Subcutaneous abdominal adipose tissue (tissue), 5 donors: ENCODE data around the gene IMP4.
A peak's percentile ranks its signal among the peaks of the same experiment; 100 is the strongest.

Experiments
- H3K27ac ChIP-seq: one replicate; pipeline ENCODE4 v1.7.0; 2013; ENCODE audit warnings: low read depth, mild to moderate bottlenecking, inconsistent platforms, low read length, moderate library complexity
- H3K27me3 ChIP-seq, 5 donors: one replicate each; pipeline ENCODE4 v1.7.0; 2013; ENCODE audit warnings: low read length in 5 of 5, inconsistent platforms in 1 of 5; ENCODE audit not compliant: control insufficient read depth in 5 of 5, insufficient read depth in 4 of 5
- H3K36me3 ChIP-seq, 5 donors: one replicate each; pipeline ENCODE4 v1.7.0; 2013; ENCODE audit warnings: low read length in 5 of 5; ENCODE audit not compliant: control insufficient read depth in 5 of 5, insufficient read depth in 5 of 5
- H3K4me1 ChIP-seq, 5 donors: one replicate each; pipeline ENCODE4 v1.7.0; 2013; ENCODE audit warnings: low read length in 5 of 5, mild to moderate bottlenecking in 3 of 5, moderate library complexity in 1 of 5; ENCODE audit not compliant: control insufficient read depth in 5 of 5, insufficient read depth in 5 of 5
- H3K4me3 ChIP-seq, 5 donors: one replicate each; pipeline ENCODE4 v1.7.0; 2013; ENCODE audit warnings: low read length in 5 of 5, low read depth in 1 of 5
- H3K9ac ChIP-seq, 5 donors: one replicate each; pipeline ENCODE4 v1.7.0; 2013; ENCODE audit warnings: low read length in 5 of 5, mild to moderate bottlenecking in 4 of 5, moderate library complexity in 3 of 5
- H3K9me3 ChIP-seq, 5 donors: one replicate each; pipeline ENCODE4 v1.7.0; 2013; ENCODE audit warnings: low read length in 5 of 5; ENCODE audit not compliant: control insufficient read depth in 5 of 5
- donor health status: healthy.
- donor health status: healthy.
- donor health status: healthy.
- donor health status: healthy.
- donor health status: healthy.

IMP4 gene

GRCh38 chr2:130342533-130343275 lies at the start of gene IMP4:
Gene IMP4, plus strand, starts transcription at chr2:130342897. Its CDS starts 36 bp downstream, at chr2:130342933.
- peaks cover 13 to 62% (median 51%) of the 10 kb centered on the region in 5 donors for H3K36me3 ChIP-seq
- no peaks in the 10 kb centered on the region for H3K27me3 ChIP-seq
- peak within 1 kb of the TSS; percentile 87 for H3K27ac ChIP-seq
- H3K4me3 ChIP-seq = peak within 1 kb of the TSS; percentile 88 to 97 (median 90)
- no peaks in the 10 kb centered on the region for H3K9me3 ChIP-seq
- H3K9ac ChIP-seq = peak within 1 kb of the TSS in 4 of 5 donors; percentile 76 to 84 (median 78)
- H3K4me1 ChIP-seq = peaks cover 2 to 28% (median 21%) of the 10 kb centered on the region in 5 donors

- H3K4me3 ChIP-seq = no peak overlapping the region
- no peaks in the 10 kb centered on the region for H3K4me1 ChIP-seq
- no peak overlapping the region for H3K9ac ChIP-seq
- H3K27me3 ChIP-seq = peaks cover 0 to 11% (median 3%) of the 10 kb centered on the region in 5 donors
- H3K36me3 ChIP-seq = no peaks in the 10 kb centered on the region
- H3K9me3 ChIP-seq = no peaks in the 10 kb centered on the region
- H3K27ac ChIP-seq = no peak overlapping the region
These were observed 42.3 kb upstream of the IMP4 start for GRCh38 chr2:130300258-130300969.

GRCh38 chr2:130300970-130301348 lies 41.7 kb upstream of the IMP4 start:
- Histone ChIP-seq H3K36me3 (no peaks in the 10 kb centered on the region), H3K27me3 (peaks cover 0 to 10% (median 3%) of the 10 kb centered on the region in 5 donors), H3K4me1 (no peaks in the 10 kb centered on the region), H3K9ac (no peak overlapping the region), H3K4me3 (no peak overlapping the region), H3K27ac (no peak overlapping the region), H3K9me3 (no peaks in the 10 kb centered on the region)

GRCh38 chr2:130302164-130302886 lies 40.4 kb upstream of the IMP4 start:
- Histone ChIP-seq H3K4me3 (no peak overlapping the region), H3K9ac (no peak overlapping the region), H3K27ac (no peak overlapping the region), H3K27me3 (peaks cover 0 to 7% (median 3%) of the 10 kb centered on the region in 5 donors), H3K4me1 (no peaks in the 10 kb centered on the region), H3K36me3 (no peaks in the 10 kb centered on the region), H3K9me3 (no peaks in the 10 kb centered on the region)

- H3K9ac ChIP-seq = no peak overlapping the region
- H3K9me3 ChIP-seq = no peaks in the 10 kb centered on the region
- H3K4me3 ChIP-seq = no peak overlapping the region
- H3K27me3 ChIP-seq = peaks cover 0 to 7% (median 3%) of the 10 kb centered on the region in 5 donors
- H3K27ac ChIP-seq = no peak overlapping the region
- H3K4me1 ChIP-seq = no peaks in the 10 kb centered on the region
- no peaks in the 10 kb centered on the region for H3K36me3 ChIP-seq
These were observed 39.5 kb upstream of the IMP4 start for GRCh38 chr2:130303169-130303568.

GRCh38 chr2:130304726-130305125 lies 38.0 kb upstream of the IMP4 start:
- H3K27me3 ChIP-seq = peaks cover 0 to 7% (median 3%) of the 10 kb centered on the region in 5 donors
- H3K27ac ChIP-seq = no peak overlapping the region
- H3K9me3 ChIP-seq = no peaks in the 10 kb centered on the region
- H3K36me3 ChIP-seq = no peaks in the 10 kb centered on the region
- H3K4me1 ChIP-seq = no peaks in the 10 kb centered on the region
- no peak overlapping the region for H3K4me3 ChIP-seq
- no peak overlapping the region for H3K9ac ChIP-seq

GRCh38 chr2:130307850-130308249 lies 34.8 kb upstream of the IMP4 start:
- H3K27me3 ChIP-seq = peaks cover 0 to 3% (median 0%) of the 10 kb centered on the region in 5 donors
- no peaks in the 10 kb centered on the region for H3K9me3 ChIP-seq

GRCh38 chr2:130310881-130311280 lies 31.8 kb upstream of the IMP4 start:
- no peak overlapping the region for H3K27ac ChIP-seq
- no peak overlapping the region for H3K9ac ChIP-seq
- H3K36me3 ChIP-seq = no peaks in the 10 kb centered on the region
- H3K9me3 ChIP-seq = no peaks in the 10 kb centered on the region
- no peaks in the 10 kb centered on the region for H3K4me1 ChIP-seq
- H3K27me3 ChIP-seq = peaks cover 0 to 10% (median 0%) of the 10 kb centered on the region in 5 donors
- H3K4me3 ChIP-seq = no peak overlapping the region

More at GRCh38 chr2:130307850-130308249, 34.8 kb upstream of the IMP4 start:
- H3K9ac ChIP-seq = no peak overlapping the region
- H3K36me3 ChIP-seq = no peaks in the 10 kb centered on the region
- H3K27ac ChIP-seq = no peak overlapping the region
- no peaks in the 10 kb centered on the region for H3K4me1 ChIP-seq
- no peak overlapping the region for H3K4me3 ChIP-seq

GRCh38 chr2:130313812-130314334 lies 28.8 kb upstream of the IMP4 start:
- H3K9me3 ChIP-seq = no peaks in the 10 kb centered on the region
- no peaks in the 10 kb centered on the region for H3K4me1 ChIP-seq
- H3K4me3 ChIP-seq = no peak overlapping the region
- H3K27ac ChIP-seq = no peak overlapping the region
- H3K9ac ChIP-seq = no peak overlapping the region
- no peaks in the 10 kb centered on the region for H3K36me3 ChIP-seq
- peaks cover 0 to 9% (median 0%) of the 10 kb centered on the region in 5 donors for H3K27me3 ChIP-seq
